22Rv1 (cell line): ENCODE results near the gene MED12L.

Source experiments
- CTCF ChIP-seq: fragments of 450-650 bp; IDR thresholded peaks from 2 replicates; pipeline ENCODE4 v1.5.1; 2017; ENCODE audit warnings: mild to moderate bottlenecking
- ZFX ChIP-seq: fragments of 450-650 bp; IDR thresholded peaks from 2 replicates; pipeline ENCODE4 v1.6.1; 2017; ENCODE audit warnings: antibody characterized with exemption, borderline replicate concordance

GRCh38 chr3:151227807-151228665 lies 142.6 kb downstream of the MED12L start:
- TF ChIP-seq CTCF (peak; percentile 87), ZFX (no peak)
